Fibroblast of lung (primary cell): ENCODE data around the gene BCL7A. TPM values are rescaled to one million over a fixed set of nuclear protein-coding genes. Genes with fewer than 3 reads are reported as not detected.
"Not testable (repeated sequence)": the region's sequence is repeated elsewhere in the genome, so short reads cannot be mapped to it uniquely, and the experiment has no call there.

Experiments
- DNase-seq, 2 donors: peaks; one replicate each; pipeline versions ENCODE4 v3.0.0 to v3.0.0-alpha.2; 2010; ENCODE audit warnings: low read depth in 2 of 2
- H2AFZ ChIP-seq: 2 replicates; pipeline ENCODE4 v1.5.1; 2012; ENCODE audit warnings: low read length, control low read depth, inconsistent platforms
- H3K27ac ChIP-seq: 2 replicates; pipeline ENCODE4 v1.5.1; 2011; ENCODE audit warnings: low read length, control low read depth; ENCODE audit not compliant: insufficient read depth
- H3K27me3 ChIP-seq: 2 replicates; pipeline ENCODE4 v1.5.1; 2011; ENCODE audit warnings: mild to moderate bottlenecking, low read length; ENCODE audit not compliant: control insufficient read depth, insufficient read depth
- H3K36me3 ChIP-seq: 2 replicates; pipeline ENCODE4 v1.5.1; 2011; ENCODE audit warnings: low read length; ENCODE audit not compliant: control insufficient read depth, insufficient read depth
- H3K4me1 ChIP-seq: 2 replicates; pipeline ENCODE4 v1.5.1; 2011; ENCODE audit warnings: low read length; ENCODE audit not compliant: control insufficient read depth, insufficient read depth; ENCODE audit errors: extremely low read depth
- H3K4me2 ChIP-seq: 2 replicates; pipeline ENCODE4 v1.5.1; 2011; ENCODE audit warnings: low read length, control low read depth; ENCODE audit not compliant: insufficient read depth; ENCODE audit errors: extremely low read depth
- H3K4me3 ChIP-seq, 4 experiments: fragments of 200-600 bp in 1 of 4; sonication (generic) in 1 of 4; replicated peaks in 1 of 4; 2 replicates each; pipeline ENCODE4 v1.5.1; 2011 to 2016; ENCODE audit warnings: low read length in 4 of 4, low read depth in 3 of 4, mild to moderate bottlenecking in 3 of 4, control low read depth in 2 of 4, inconsistent platforms in 1 of 4, mixed read lengths in 1 of 4; ENCODE audit not compliant: insufficient read depth in 1 of 4; ENCODE audit errors: control extremely low read depth in 1 of 4
- H3K79me2 ChIP-seq: 2 replicates; pipeline ENCODE4 v1.5.1; 2012; ENCODE audit warnings: mild to moderate bottlenecking, low read length, inconsistent platforms; ENCODE audit not compliant: control insufficient read depth, insufficient read depth
- H3K9ac ChIP-seq: 2 replicates; pipeline ENCODE4 v1.5.1; 2011; ENCODE audit warnings: mild to moderate bottlenecking, low read length, control low read depth; ENCODE audit not compliant: insufficient read depth
- H3K9me3 ChIP-seq: 2 replicates; pipeline ENCODE4 v1.5.1; 2012; ENCODE audit warnings: low read depth, low read length; ENCODE audit not compliant: control insufficient read depth, insufficient read depth
- H4K20me1 ChIP-seq: 2 replicates; pipeline ENCODE4 v1.5.1; 2011; ENCODE audit warnings: low read length; ENCODE audit not compliant: control insufficient read depth, insufficient read depth; ENCODE audit errors: extremely low read depth
- CTCF ChIP-seq, 2 donors: IDR thresholded peaks in 1 of 2; conservative IDR thresholded peaks in 1 of 2; 1 replicate in 1 of 2; 2 replicates in 1 of 2; pipeline ENCODE4 v1.5.1; 2011 to 2012; ENCODE audit warnings: low read length in 2 of 2, control low read depth in 1 of 2, inconsistent platforms in 1 of 2, low read depth in 1 of 2, mild to moderate bottlenecking in 1 of 2
- EZH2 ChIP-seq: IDR thresholded peaks from 2 replicates; pipeline ENCODE4 v1.5.1; 2012; ENCODE audit warnings: low read length, control low read depth, mild to moderate bottlenecking; ENCODE audit errors: missing control alignments
- polyA plus RNA-seq, 2 donors: library from polyadenylated mRNA; depleted of rRNA in 1 of 2; stranded (reverse) in 1 of 2; unstranded in 1 of 2; fragments of >200 nt; gene quantifications; 2 replicates each; pipeline ENCODE4 v1.2.1, GENCODE V29; 2011 to 2012; ENCODE audit warnings: missing spikeins in 1 of 2
- total RNA-seq: library from RNA; depleted of rRNA; stranded (reverse); fragments of >200 nt; gene quantifications from 2 replicates; pipeline ENCODE4 v1.2.1, GENCODE V29; 2014

BCL7A gene
- total and polyA plus RNA-seq, 2 donors (not counting 1 experiment from before 2014, with no cell fraction given): 3.8 to 7.4 TPM

DNA sequence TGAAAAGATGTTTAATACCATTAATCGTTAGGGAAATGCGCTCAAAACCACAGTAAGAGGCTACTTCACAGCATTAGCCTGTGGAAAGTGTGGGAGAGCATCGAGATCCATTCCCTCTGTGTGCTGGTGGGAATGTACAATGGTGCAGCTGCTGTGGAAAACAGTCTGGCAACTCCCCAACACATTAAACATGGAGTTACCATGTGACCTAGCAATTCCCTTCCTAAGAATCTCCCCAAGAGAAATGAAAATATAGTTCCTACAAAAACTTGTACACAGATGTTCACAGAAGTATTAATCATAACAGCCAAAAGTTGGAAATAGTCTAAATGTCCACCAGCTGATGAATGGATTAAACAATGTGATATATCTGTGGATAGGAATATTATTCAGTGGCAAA is 80.6 kb downstream of the BCL7A start:
- H4K20me1 ChIP-seq: no peaks in the 10 kb centered on the region
- peak in 1 of 2 donors; percentile 71 for DNase-seq

GRCh38 chr12:122104844-122105243 is 83.2 kb downstream of the BCL7A start:
- no peak for DNase-seq
- Histone ChIP-seq H3K79me2 (peaks cover 25% of the 10 kb centered on the region), H2AFZ (no peak overlapping the region)

More for the DNA sequence above, 80.6 kb downstream of the BCL7A start:
- peaks cover 18% of the 10 kb centered on the region for H3K4me1 ChIP-seq
- H3K27me3 ChIP-seq: no peaks in the 10 kb centered on the region
- H3K9ac ChIP-seq: no peak overlapping the region
- no peaks in the 10 kb centered on the region for H3K36me3 ChIP-seq
- H3K79me2 ChIP-seq: peaks cover 31% of the 10 kb centered on the region
- no peaks in the 10 kb centered on the region for H3K9me3 ChIP-seq
- no peak overlapping the region for H3K27ac ChIP-seq
- H2AFZ ChIP-seq: no peak overlapping the region
- H3K4me3 ChIP-seq: no peak overlapping the region
- TF ChIP-seq EZH2 (no peak), CTCF (conservative IDR thresholded peaks at IDR 0.05 in 1 of 2, IDR thresholded peaks at IDR 0.05 in 1 of 2; ENCODE audit: low read depth in 1 of 2, low read length in 2 of 2) (no peak)
- H3K4me2 ChIP-seq: no peak overlapping the region

GRCh38 chr12:122105496-122105895 is 83.8 kb downstream of the BCL7A start:
- H3K36me3 ChIP-seq, DNase-seq, H4K20me1 ChIP-seq: not testable (repeated sequence)

More at GRCh38 chr12:122104844-122105243, 83.2 kb downstream of the BCL7A start:
- H4K20me1 ChIP-seq: no peaks in the 10 kb centered on the region
- H3K27me3 ChIP-seq: no peaks in the 10 kb centered on the region
- no peak overlapping the region for H3K4me2 ChIP-seq
- no peaks in the 10 kb centered on the region for H3K9me3 ChIP-seq
- no peak overlapping the region for H3K9ac ChIP-seq
- no peaks in the 10 kb centered on the region for H3K36me3 ChIP-seq
- H3K4me3 ChIP-seq: no peak overlapping the region
- no peak overlapping the region for H3K27ac ChIP-seq
- no peak for TF ChIP-seq CTCF (conservative IDR thresholded peaks at IDR 0.05 in 1 of 2, IDR thresholded peaks at IDR 0.05 in 1 of 2; ENCODE audit: low read depth in 1 of 2, low read length in 2 of 2)
- TF ChIP-seq EZH2: no peak
- H3K4me1 ChIP-seq: peaks cover 14% of the 10 kb centered on the region

More at GRCh38 chr12:122105496-122105895, 83.8 kb downstream of the BCL7A start:
- H2AFZ ChIP-seq, H3K27ac ChIP-seq, H3K9ac ChIP-seq, H3K4me2 ChIP-seq, H3K27me3 ChIP-seq, H3K9me3 ChIP-seq, H3K4me3 ChIP-seq: not testable (repeated sequence)
- peaks cover 22% of the 10 kb centered on the region for H3K79me2 ChIP-seq
- H3K4me1 ChIP-seq: peaks cover 14% of the 10 kb centered on the region
